Mammary epithelial cell (primary cell): Measurements from ENCODE around the gene SMIM5.

Experiments used
- CTCF ChIP-seq, 2 donors: IDR thresholded peaks in 1 of 2; conservative IDR thresholded peaks in 1 of 2; 2 replicates each; pipeline ENCODE4 v1.5.1; 2011 to 2012; ENCODE audit warnings: inconsistent platforms in 2 of 2, low read length in 2 of 2, mild to moderate bottlenecking in 2 of 2, control low read depth in 1 of 2, low read depth in 1 of 2; ENCODE audit not compliant: insufficient read depth in 1 of 2; ENCODE audit errors: extremely low read depth in 1 of 2
- EZH2 ChIP-seq: IDR thresholded peaks from 2 replicates; pipeline ENCODE4 v1.6.1; 2012; ENCODE audit warnings: low read length, inconsistent platforms, borderline replicate concordance

DNA sequence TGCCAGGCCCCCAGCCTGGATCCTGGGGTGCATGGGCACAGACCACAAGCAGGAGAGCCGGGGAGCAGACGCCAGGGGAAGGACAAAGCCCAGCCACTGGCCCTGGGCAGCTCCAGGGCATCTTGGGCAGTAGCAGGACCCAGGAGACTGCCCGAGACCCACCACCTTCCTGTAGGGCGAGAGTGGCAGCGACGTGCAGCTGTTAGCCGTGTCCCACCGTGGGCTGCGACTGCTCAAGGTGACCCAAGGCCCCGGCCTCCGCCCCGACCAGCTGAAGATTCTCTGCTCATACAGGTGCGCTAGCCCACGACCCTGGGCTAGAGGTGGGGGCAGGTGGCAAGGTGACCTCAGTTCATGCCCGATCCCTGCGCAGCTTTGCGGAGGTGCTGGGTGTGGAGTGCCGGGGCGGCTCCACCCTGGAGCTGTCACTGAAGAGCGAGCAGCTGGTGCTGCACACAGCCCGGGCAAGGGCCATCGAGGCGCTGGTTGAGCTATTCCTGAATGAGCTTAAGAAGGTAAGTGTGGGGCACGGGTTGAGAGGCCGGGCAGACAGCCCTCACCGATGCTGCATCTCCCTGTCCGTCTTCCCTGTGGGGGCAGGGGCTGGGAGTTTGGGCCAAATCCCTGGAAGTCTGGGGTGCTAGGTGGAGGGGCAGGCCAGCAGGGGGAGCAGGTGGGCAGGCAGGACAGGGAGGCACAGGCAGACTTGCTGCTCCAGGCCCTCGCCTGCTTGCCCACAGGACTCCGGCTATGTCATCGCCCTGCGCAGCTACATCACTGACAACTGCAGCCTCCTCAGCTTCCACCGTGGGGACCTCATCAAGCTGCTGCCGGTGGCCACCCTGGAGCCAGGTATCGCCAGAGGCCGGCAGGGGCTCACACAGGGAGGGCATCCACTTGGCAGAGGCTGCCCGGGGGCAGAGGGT is 13.5 kb upstream of the SMIM5 start:
- TF ChIP-seq CTCF (conservative IDR thresholded peaks at IDR 0.05 in 1 of 2, IDR thresholded peaks at IDR 0.05 in 1 of 2; ENCODE audit: extremely low read depth in 1 of 2, insufficient read depth in 1 of 2, low read depth in 1 of 2, low read length in 2 of 2): peak; percentile 28 to 46
- no peak for TF ChIP-seq EZH2
